DOHH2 (cell line): ENCODE data around the gene HECTD1.

Source experiments
- H3F3A ChIP-seq: fragments of 200-600 bp; sonication (generic), shearing (Covaris generic); 2 replicates; pipeline ENCODE4 v1.6.0; 2016; ENCODE audit warnings: antibody characterized with exemption, mild to moderate bottlenecking; ENCODE audit not compliant: control insufficient read depth, insufficient read depth
- H3K27ac ChIP-seq: fragments of 200-600 bp; sonication (generic); 2 replicates; pipeline ENCODE4 v1.5.1; 2014; ENCODE audit warnings: low read depth, mild to moderate bottlenecking, low read length, moderate library complexity
- H3K27me3 ChIP-seq: fragments of 200-600 bp; sonication (generic); 2 replicates; pipeline ENCODE4 v1.6.1; 2014; ENCODE audit warnings: mild to moderate bottlenecking, low read length, mixed read lengths; ENCODE audit not compliant: control insufficient read depth
- H3K36me3 ChIP-seq: fragments of 200-600 bp; sonication (generic); 2 replicates; pipeline ENCODE4 v1.6.1; 2014; ENCODE audit warnings: mild to moderate bottlenecking, low read length, moderate library complexity, mixed read lengths; ENCODE audit not compliant: control insufficient read depth
- H3K4me1 ChIP-seq: fragments of 200-600 bp; sonication (generic); 2 replicates; pipeline ENCODE4 v1.6.1; 2014; ENCODE audit warnings: mild to moderate bottlenecking, low read length, mixed read lengths; ENCODE audit not compliant: control insufficient read depth
- H3K4me2 ChIP-seq: fragments of 200-600 bp; sonication (generic); 2 replicates; pipeline ENCODE4 v1.6.0; 2014; ENCODE audit warnings: mild to moderate bottlenecking, low read length, moderate library complexity
- H3K4me3 ChIP-seq: fragments of 200-600 bp; sonication (generic); 2 replicates; pipeline ENCODE4 v1.5.1; 2014; ENCODE audit warnings: mild to moderate bottlenecking, low read length, mixed read lengths
- H3K79me2 ChIP-seq: fragments of 200-600 bp; sonication (generic); 2 replicates; pipeline ENCODE4 v1.6.1; 2014; ENCODE audit warnings: mild to moderate bottlenecking, low read length, mixed read lengths; ENCODE audit not compliant: control insufficient read depth
- H3K9me2 ChIP-seq: fragments of 200-600 bp; sonication (generic); replicated peaks from 2 replicates; pipeline ENCODE4 v1.6.1; 2014; ENCODE audit warnings: mild to moderate bottlenecking, low read length, mixed read lengths; ENCODE audit not compliant: control insufficient read depth
- H3K9me3 ChIP-seq: fragments of 200-600 bp; sonication (generic); 2 replicates; pipeline ENCODE4 v1.6.1; 2014; ENCODE audit warnings: antibody characterized with exemption, low read length, mixed read lengths; ENCODE audit not compliant: control insufficient read depth, insufficient read depth
- H4K20me1 ChIP-seq: fragments of 200-600 bp; sonication (generic); 2 replicates; pipeline ENCODE4 v1.6.0; 2014; ENCODE audit warnings: low read depth, mild to moderate bottlenecking, antibody characterized with exemption, low read length, moderate library complexity; ENCODE audit not compliant: control insufficient read depth, insufficient read depth
- EZH2phosphoT487 ChIP-seq: fragments of 200-600 bp; sonication (generic); IDR thresholded peaks from 2 replicates; pipeline ENCODE4 v1.6.1; 2017; ENCODE audit warnings: borderline replicate concordance, mild to moderate bottlenecking, antibody characterized with exemption, low read length, moderate library complexity, mixed read lengths
- TF ChIP-seq, protein P1 (sequence below): fragments of 200-600 bp; sonication (generic); IDR thresholded peaks from one replicate; pipeline ENCODE4 v1.5.1; 2014; ENCODE audit warnings: antibody characterized with exemption, mild to moderate bottlenecking, low read depth, low read length; ENCODE audit not compliant: poor library complexity, severe bottlenecking

The HECTD1 gene

DNA sequence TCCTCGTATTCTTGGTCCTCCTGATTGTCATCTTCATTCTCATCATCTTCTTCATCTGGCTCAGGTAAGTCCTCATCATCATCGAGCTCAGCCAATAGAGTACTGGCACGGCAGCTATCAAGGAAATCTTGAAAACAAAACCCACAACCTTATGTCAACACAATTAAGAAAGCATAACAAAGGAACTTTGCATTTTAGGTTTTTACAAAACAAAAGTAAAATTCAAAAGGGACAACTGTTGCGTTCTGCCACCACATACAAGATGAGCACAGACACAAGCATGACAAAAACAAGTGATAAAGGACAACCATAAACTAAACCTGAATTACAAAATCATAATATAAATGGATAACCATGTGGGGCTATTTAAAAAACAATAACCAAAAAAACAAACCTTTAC is 84.7 kb downstream of the HECTD1 start:
- no peaks in the 10 kb centered on the region for H3K4me1 ChIP-seq
- H3K4me3 ChIP-seq: no peak overlapping the region
- no peak overlapping the region for H3K27ac ChIP-seq
- no peak overlapping the region for H3K4me2 ChIP-seq
- no peak for TF ChIP-seq EZH2phosphoT487
- TF ChIP-seq, protein P1, sequence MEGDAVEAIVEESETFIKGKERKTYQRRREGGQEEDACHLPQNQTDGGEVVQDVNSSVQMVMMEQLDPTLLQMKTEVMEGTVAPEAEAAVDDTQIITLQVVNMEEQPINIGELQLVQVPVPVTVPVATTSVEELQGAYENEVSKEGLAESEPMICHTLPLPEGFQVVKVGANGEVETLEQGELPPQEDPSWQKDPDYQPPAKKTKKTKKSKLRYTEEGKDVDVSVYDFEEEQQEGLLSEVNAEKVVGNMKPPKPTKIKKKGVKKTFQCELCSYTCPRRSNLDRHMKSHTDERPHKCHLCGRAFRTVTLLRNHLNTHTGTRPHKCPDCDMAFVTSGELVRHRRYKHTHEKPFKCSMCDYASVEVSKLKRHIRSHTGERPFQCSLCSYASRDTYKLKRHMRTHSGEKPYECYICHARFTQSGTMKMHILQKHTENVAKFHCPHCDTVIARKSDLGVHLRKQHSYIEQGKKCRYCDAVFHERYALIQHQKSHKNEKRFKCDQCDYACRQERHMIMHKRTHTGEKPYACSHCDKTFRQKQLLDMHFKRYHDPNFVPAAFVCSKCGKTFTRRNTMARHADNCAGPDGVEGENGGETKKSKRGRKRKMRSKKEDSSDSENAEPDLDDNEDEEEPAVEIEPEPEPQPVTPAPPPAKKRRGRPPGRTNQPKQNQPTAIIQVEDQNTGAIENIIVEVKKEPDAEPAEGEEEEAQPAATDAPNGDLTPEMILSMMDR: no peak
- H4K20me1 ChIP-seq: no peaks in the 10 kb centered on the region
- H3K9me2 ChIP-seq: no peaks in the 10 kb centered on the region
- H3K36me3 ChIP-seq: peaks cover 83% of the 10 kb centered on the region
- H3K27me3 ChIP-seq: no peaks in the 10 kb centered on the region
- H3F3A ChIP-seq: no peaks in the 10 kb centered on the region
- no peaks in the 10 kb centered on the region for H3K79me2 ChIP-seq
- H3K9me3 ChIP-seq: no peaks in the 10 kb centered on the region

DNA sequence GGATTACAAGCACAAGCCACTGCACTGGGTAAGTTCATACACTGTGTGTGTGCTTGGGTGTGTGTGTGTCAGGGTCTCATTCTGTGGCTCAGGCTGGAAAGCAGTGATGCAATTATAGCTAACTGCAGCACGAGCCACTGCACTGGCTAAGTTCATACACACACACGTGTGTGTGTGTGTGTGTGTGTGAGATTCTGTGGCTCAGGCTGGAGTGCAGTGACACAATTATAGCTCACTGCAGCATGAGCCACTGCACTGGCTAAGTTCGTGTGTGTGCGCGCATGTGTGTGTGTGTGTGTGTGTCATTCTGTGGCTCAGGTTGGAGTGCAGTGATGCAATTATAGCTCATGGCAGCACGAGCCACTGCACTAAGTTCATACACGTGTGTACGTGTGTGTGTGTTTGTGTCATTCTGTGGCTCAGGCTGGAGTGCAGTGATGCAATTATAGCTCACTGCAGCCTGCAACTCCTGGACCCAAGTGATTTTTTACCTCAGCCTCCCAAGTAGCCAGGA is 85.4 kb downstream of the HECTD1 start:
- H3K79me2 ChIP-seq: no peaks in the 10 kb centered on the region
- peaks cover 84% of the 10 kb centered on the region for H3K36me3 ChIP-seq
- no peaks in the 10 kb centered on the region for H3K9me3 ChIP-seq
- no peaks in the 10 kb centered on the region for H3K27me3 ChIP-seq
- no peaks in the 10 kb centered on the region for H3F3A ChIP-seq
- no peaks in the 10 kb centered on the region for H3K4me1 ChIP-seq
- no peak overlapping the region for H3K27ac ChIP-seq
- no peaks in the 10 kb centered on the region for H3K9me2 ChIP-seq
- H4K20me1 ChIP-seq: no peaks in the 10 kb centered on the region
- H3K4me2 ChIP-seq: no peak overlapping the region
- TF ChIP-seq, protein P1: no peak
- TF ChIP-seq EZH2phosphoT487: no peak
- no peak overlapping the region for H3K4me3 ChIP-seq

DNA sequence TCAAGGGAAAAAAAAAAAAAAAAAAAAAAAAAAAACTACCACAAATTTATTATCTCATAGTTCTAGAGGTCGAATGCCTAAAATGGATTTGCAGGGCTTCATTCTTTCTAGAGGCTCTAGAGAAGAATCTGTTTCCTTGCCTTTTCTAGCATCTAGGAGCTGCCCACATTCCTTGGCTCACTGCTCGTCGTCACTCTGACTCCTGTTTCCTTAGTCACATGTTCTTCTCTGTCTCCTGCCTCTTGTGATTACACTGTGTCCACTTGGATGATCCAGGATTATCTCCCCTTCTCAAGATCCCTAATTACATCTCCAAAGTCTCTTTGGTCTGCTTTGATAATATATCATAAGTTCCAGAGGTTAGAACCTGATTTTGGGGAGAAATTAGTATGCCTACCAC is 88.7 kb downstream of the HECTD1 start:
- Histone ChIP-seq H3F3A (0 out of 2 replicates have a peak, but pooled peaks cover 2% of the 10 kb centered on the region), H3K4me3 (no peak overlapping the region), H3K4me2 (no peak overlapping the region), H3K4me1 (no peaks in the 10 kb centered on the region), H3K79me2 (no peaks in the 10 kb centered on the region), H3K9me3 (no peaks in the 10 kb centered on the region), H4K20me1 (no peaks in the 10 kb centered on the region), H3K27me3 (no peaks in the 10 kb centered on the region), H3K36me3 (peaks cover 91% of the 10 kb centered on the region), H3K27ac (no peak overlapping the region), H3K9me2 (no peaks in the 10 kb centered on the region)
- TF ChIP-seq, protein P1: no peak
- TF ChIP-seq EZH2phosphoT487: no peak
